ENCODE data around the gene LMAN1. TPM values are rescaled to one million over a fixed set of nuclear protein-coding genes. Genes with fewer than 3 reads are reported as not detected.

The LMAN1 gene
- total and polyA plus RNA-seq, 2 of the 13 experiments (the other 11 are each of a cell fraction or from before 2014, with no cell fraction given) = 127 to 131 TPM

DNA sequence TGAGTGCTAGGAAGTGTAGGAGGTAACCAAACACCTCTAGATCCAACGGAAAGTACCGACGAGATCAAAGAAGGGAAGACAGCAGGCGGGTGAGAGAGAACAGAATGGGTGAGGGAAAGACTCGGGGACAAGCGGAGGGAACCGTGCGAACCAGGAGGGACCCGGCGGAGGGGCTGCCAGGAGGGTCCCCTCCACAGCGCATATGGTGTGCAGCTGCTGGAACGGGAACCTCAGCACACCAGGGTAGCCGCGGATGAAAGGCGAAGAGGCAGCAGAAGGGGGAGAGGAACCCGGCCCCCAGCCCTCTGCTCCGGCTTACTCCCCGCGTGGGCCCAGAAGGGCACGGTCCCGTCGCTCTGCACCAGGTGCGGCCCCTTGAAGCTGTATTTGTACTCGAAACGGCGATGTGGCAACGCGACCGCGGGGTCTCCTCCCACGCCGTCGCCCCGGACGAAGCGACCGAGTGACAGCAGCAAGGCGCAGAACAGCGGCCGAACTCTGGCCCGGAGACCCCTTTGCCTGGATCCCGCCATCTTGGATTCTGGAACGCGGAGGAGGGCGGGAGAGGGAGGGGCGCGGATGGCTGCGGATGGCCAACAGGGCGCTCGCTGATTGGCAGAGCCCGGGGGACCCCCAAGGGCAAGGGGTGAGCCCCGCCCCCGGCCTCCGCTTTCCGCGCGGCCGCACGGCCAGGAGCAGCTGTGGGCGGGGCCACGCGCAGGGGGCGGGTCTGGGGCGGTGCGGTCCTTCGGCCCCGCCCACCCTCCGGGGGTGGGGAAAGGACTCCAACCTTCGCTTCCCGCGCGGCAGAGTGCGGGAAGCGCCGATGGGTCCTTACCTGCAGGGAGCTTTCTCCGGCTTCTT, at the start of gene LMAN1 (continued):
- TF ChIP-seq SRSF9 (IDR thresholded peaks at IDR 0.05; ENCODE audit: borderline replicate concordance, insufficient read depth, low read depth, low read length, poor library complexity, severe bottlenecking) (no peak), PCBP2 (optimal IDR thresholded peaks at IDR 0.05; ENCODE audit: low read depth, low read length, poor library complexity, severe bottlenecking) (no peak), ZNF790 (CRISPR knock-in tag; IDR thresholded peaks at IDR 0.05; ENCODE audit: borderline replicate concordance) (peak; percentile 74; the same call in 1 of the 2 replicates), ZFX (CRISPR knock-in tag; IDR thresholded peaks at IDR 0.05; ENCODE audit: low read depth) (peak; percentile 92), RBFOX2 (IDR thresholded peaks at IDR 0.05; ENCODE audit: low read depth, low read length) (peak; percentile 98), SYNCRIP (IDR thresholded peaks at IDR 0.05; ENCODE audit: insufficient read depth, low read depth, low read length) (no peak), ATF7-NPFF (CRISPR knock-in tag; IDR thresholded peaks at IDR 0.05; ENCODE audit: low read depth) (no peak), SALL1 (CRISPR knock-in tag; IDR thresholded peaks at IDR 0.05) (peak; percentile 73), U2AF2 (IDR thresholded peaks at IDR 0.05; ENCODE audit: low read depth, low read length) (no peak), NFIC (IDR thresholded peaks at IDR 0.05; ENCODE audit: low read length) (no peak), ZNF598 (CRISPR knock-in tag; IDR thresholded peaks at IDR 0.05; ENCODE audit: borderline replicate concordance) (peak; percentile 72; the same call in 1 of the 2 replicates), RXRB (CRISPR knock-in tag; IDR thresholded peaks at IDR 0.05; ENCODE audit: borderline replicate concordance) (peak; percentile 23; the same call in 1 of the 2 replicates), WIZ (CRISPR knock-in tag; IDR thresholded peaks at IDR 0.05) (no peak), HOXA7 (CRISPR knock-in tag; IDR thresholded peaks at IDR 0.05) (no peak), CEBPG (CRISPR knock-in tag; IDR thresholded peaks at IDR 0.05) (no peak), ZNF552 (CRISPR knock-in tag; IDR thresholded peaks at IDR 0.05; ENCODE audit: borderline replicate concordance) (no peak; the same call in 1 of the 2 replicates), HNRNPH1 (optimal IDR thresholded peaks at IDR 0.05; ENCODE audit: low read depth, low read length) (no peak), HMGA1 (CRISPR knock-in tag; conservative IDR thresholded peaks at IDR 0.05) (no peak)
- TF ChIP-seq, protein P1, sequence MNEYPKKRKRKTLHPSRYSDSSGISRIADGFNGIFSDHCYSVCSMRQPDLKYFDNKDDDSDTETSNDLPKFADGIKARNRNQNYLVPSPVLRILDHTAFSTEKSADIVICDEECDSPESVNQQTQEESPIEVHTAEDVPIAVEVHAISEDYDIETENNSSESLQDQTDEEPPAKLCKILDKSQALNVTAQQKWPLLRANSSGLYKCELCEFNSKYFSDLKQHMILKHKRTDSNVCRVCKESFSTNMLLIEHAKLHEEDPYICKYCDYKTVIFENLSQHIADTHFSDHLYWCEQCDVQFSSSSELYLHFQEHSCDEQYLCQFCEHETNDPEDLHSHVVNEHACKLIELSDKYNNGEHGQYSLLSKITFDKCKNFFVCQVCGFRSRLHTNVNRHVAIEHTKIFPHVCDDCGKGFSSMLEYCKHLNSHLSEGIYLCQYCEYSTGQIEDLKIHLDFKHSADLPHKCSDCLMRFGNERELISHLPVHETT (CRISPR knock-in tag; conservative IDR thresholded peaks at IDR 0.05) = no peak
- TF ChIP-seq, protein P2, sequence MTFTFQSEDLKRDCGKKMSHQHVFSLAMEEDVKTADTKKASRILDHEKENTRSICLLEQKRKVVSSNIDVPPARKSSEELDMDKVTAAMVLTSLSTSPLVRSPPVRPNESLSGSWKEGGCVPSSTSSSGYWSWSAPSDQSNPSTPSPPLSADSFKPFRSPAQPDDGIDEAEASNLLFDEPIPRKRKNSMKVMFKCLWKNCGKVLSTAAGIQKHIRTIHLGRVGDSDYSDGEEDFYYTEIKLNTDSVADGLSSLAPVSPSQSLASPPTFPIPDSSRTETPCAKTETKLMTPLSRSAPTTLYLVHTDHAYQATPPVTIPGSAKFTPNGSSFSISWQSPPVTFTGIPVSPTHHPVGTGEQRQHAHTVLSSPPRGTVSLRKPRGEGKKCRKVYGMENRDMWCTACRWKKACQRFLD (CRISPR knock-in tag; IDR thresholded peaks at IDR 0.05; ENCODE audit: borderline replicate concordance) = no peak
- TF ChIP-seq, protein P3, sequence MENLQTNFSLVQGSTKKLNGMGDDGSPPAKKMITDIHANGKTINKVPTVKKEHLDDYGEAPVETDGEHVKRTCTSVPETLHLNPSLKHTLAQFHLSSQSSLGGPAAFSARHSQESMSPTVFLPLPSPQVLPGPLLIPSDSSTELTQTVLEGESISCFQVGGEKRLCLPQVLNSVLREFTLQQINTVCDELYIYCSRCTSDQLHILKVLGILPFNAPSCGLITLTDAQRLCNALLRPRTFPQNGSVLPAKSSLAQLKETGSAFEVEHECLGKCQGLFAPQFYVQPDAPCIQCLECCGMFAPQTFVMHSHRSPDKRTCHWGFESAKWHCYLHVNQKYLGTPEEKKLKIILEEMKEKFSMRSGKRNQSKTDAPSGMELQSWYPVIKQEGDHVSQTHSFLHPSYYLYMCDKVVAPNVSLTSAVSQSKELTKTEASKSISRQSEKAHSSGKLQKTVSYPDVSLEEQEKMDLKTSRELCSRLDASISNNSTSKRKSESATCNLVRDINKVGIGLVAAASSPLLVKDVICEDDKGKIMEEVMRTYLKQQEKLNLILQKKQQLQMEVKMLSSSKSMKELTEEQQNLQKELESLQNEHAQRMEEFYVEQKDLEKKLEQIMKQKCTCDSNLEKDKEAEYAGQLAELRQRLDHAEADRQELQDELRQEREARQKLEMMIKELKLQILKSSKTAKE (CRISPR knock-in tag; IDR thresholded peaks at IDR 0.05; ENCODE audit: borderline replicate concordance) = no peak
- TF ChIP-seq, protein P4, sequence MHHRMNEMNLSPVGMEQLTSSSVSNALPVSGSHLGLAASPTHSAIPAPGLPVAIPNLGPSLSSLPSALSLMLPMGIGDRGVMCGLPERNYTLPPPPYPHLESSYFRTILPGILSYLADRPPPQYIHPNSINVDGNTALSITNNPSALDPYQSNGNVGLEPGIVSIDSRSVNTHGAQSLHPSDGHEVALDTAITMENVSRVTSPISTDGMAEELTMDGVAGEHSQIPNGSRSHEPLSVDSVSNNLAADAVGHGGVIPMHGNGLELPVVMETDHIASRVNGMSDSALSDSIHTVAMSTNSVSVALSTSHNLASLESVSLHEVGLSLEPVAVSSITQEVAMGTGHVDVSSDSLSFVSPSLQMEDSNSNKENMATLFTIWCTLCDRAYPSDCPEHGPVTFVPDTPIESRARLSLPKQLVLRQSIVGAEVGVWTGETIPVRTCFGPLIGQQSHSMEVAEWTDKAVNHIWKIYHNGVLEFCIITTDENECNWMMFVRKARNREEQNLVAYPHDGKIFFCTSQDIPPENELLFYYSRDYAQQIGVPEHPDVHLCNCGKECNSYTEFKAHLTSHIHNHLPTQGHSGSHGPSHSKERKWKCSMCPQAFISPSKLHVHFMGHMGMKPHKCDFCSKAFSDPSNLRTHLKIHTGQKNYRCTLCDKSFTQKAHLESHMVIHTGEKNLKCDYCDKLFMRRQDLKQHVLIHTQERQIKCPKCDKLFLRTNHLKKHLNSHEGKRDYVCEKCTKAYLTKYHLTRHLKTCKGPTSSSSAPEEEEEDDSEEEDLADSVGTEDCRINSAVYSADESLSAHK (CRISPR knock-in tag; IDR thresholded peaks at IDR 0.05; ENCODE audit: borderline replicate concordance) = peak; percentile 24; the same call in 1 of the 2 replicates
